HCT116 (cell line): ENCODE results near the gene AOAH. TPM values are rescaled to one million over a fixed set of nuclear protein-coding genes. Genes with fewer than 3 reads are reported as not detected.

Source experiments
- ATAC-seq: fragments of 200-7000 bp; cut with Tn5 transposase; 2 replicates; pipeline ENCODE4 v1.9.1; 2020; ENCODE audit warnings: mild to moderate bottlenecking, moderate library complexity
- BruUV-seq: library from RNA; stranded (reverse); fragments of 400-500 nt; replicated peaks from 2 replicates; lab custom pipeline; 2021; lab: Mats Ljungman, UMichigan
- CTCF ChIA-PET: fragments of 300-600 bp; sonication (Branson Sonifier 250); formaldehyde crosslinking; loops from one replicate; lab custom pipeline; 2021; ENCODE audit warnings: antibody characterized with exemption; lab: Charles Lee
- POLR2A ChIA-PET: fragments of 300-600, 350-600 bp; sonication (Branson Sonifier 250); formaldehyde crosslinking; loops from one replicate; lab custom pipeline; 2021; ENCODE audit warnings: antibody characterized with exemption; lab: Charles Lee
- RAD21 ChIA-PET, 2 experiments: fragments of 300-600 bp; sonication (Branson Sonifier 250); formaldehyde crosslinking; loops; one replicate each; lab custom pipeline; 2023; ENCODE audit warnings: low total read pairs in 2 of 2; ENCODE audit not compliant: uncharacterized antibody in 2 of 2, unreplicated experiment in 2 of 2, low non-redundant PET in 1 of 2; lab: Charles Lee
- DNase-seq: peaks from one replicate; pipeline ENCODE4 v3.0.0-alpha.2; 2010; ENCODE audit warnings: low read depth, low spot score
- H2AFZ ChIP-seq: fragments of 200-600 bp; shearing (Covaris generic), sonication (generic); 2 replicates; pipeline ENCODE4 v1.6.1; 2017; ENCODE audit warnings: low read depth, mixed run types, mixed read lengths, antibody characterized with exemption, low read length; ENCODE audit not compliant: poor library complexity, severe bottlenecking
- H3K27ac ChIP-seq: 2 replicates; pipeline ENCODE4 v1.5.1; 2012; ENCODE audit warnings: low read depth, low read length
- H3K27me3 ChIP-seq: fragments of 200-600 bp; sonication (generic); 2 replicates; pipeline ENCODE4 v1.6.1; 2016; ENCODE audit warnings: mixed run types, low read length, mixed read lengths; ENCODE audit not compliant: insufficient read depth
- H3K36me3 ChIP-seq, 2 experiments: fragments of 200-500 bp in 1 of 2; fragments of 200-600 bp in 1 of 2; sonication (Bioruptor generic) in 1 of 2; sonication (generic) in 1 of 2; 2 replicates each; pipeline versions ENCODE4 v1.5.1 to v1.6.1; 2014 to 2016; ENCODE audit warnings: low read length in 2 of 2, inconsistent platforms in 1 of 2, mixed read lengths in 1 of 2, mixed run types in 1 of 2; ENCODE audit not compliant: insufficient read depth in 2 of 2, control insufficient read depth in 1 of 2
- H3K4me1 ChIP-seq, 2 experiments: fragments of 200-600 bp in 1 of 2; sonication (generic) in 1 of 2; 2 replicates each; pipeline versions ENCODE4 v1.5.1 to v1.6.1; 2012 to 2017; ENCODE audit warnings: low read length in 2 of 2, inconsistent platforms in 1 of 2, mild to moderate bottlenecking in 1 of 2, mixed read lengths in 1 of 2, mixed run types in 1 of 2, moderate library complexity in 1 of 2; ENCODE audit not compliant: insufficient read depth in 2 of 2, control insufficient read depth in 1 of 2
- H3K4me2 ChIP-seq: fragments of 200-600 bp; sonication (generic); 2 replicates; pipeline ENCODE4 v1.6.1; 2017; ENCODE audit warnings: mixed run types, low read length, mixed read lengths
- H3K4me3 ChIP-seq, 2 experiments: fragments of 200-600 bp in 1 of 2; sonication (generic) in 1 of 2; replicated peaks in 1 of 2; 2 replicates each; pipeline ENCODE4 v1.5.1; 2011 to 2016; ENCODE audit warnings: low read length in 2 of 2, control low read depth in 1 of 2, low read depth in 1 of 2, mild to moderate bottlenecking in 1 of 2, mixed read lengths in 1 of 2, mixed run types in 1 of 2
- H3K79me2 ChIP-seq: fragments of 200-600 bp; sonication (generic); 2 replicates; pipeline ENCODE4 v1.6.1; 2017; ENCODE audit warnings: mild to moderate bottlenecking, mixed run types, low read length, moderate library complexity, mixed read lengths; ENCODE audit not compliant: insufficient read depth
- H3K9ac ChIP-seq: fragments of 200-600 bp; sonication (generic); 2 replicates; pipeline ENCODE4 v1.6.1; 2016; ENCODE audit warnings: low read length, mixed read lengths
- H3K9me2 ChIP-seq: fragments of 200-600 bp; sonication (generic), shearing (Covaris generic); 2 replicates; pipeline ENCODE4 v1.6.1; 2017; ENCODE audit warnings: mixed run types, mild to moderate bottlenecking, moderate library complexity; ENCODE audit not compliant: insufficient read depth
- H3K9me3 ChIP-seq, 2 experiments: fragments of 200-500 bp in 1 of 2; fragments of 200-600 bp in 1 of 2; sonication (Bioruptor generic) in 1 of 2; sonication (generic) in 1 of 2; 2 replicates each; pipeline ENCODE4 v1.6.1; 2014 to 2017; ENCODE audit warnings: low read length in 2 of 2, mixed read lengths in 2 of 2, inconsistent platforms in 1 of 2, low read depth in 1 of 2, mild to moderate bottlenecking in 1 of 2, mixed run types in 1 of 2, moderate library complexity in 1 of 2; ENCODE audit not compliant: control insufficient read depth in 1 of 2, insufficient read depth in 1 of 2
- H4K20me1 ChIP-seq: fragments of 200-600 bp; sonication (generic), shearing (Covaris generic); 2 replicates; pipeline ENCODE4 v1.6.1; 2017; ENCODE audit warnings: mixed run types, mild to moderate bottlenecking, moderate library complexity; ENCODE audit not compliant: insufficient read depth
- CBX3 ChIP-seq: IDR thresholded peaks from 2 replicates; pipeline ENCODE4 v1.6.1; 2012; ENCODE audit warnings: low read depth
- CEBPB ChIP-seq: IDR thresholded peaks from 2 replicates; pipeline ENCODE4 v1.6.1; 2012; ENCODE audit warnings: low read depth
- CTCF ChIP-seq, 3 experiments: fragments of 200-600 bp in 1 of 3; sonication (generic) in 1 of 3; IDR thresholded peaks in 2 of 3; conservative IDR thresholded peaks in 1 of 3; 2 replicates each; pipeline ENCODE4 v1.5.1; 2012 to 2017; ENCODE audit warnings: low read depth in 2 of 3, low read length in 2 of 3, antibody characterized with exemption in 1 of 3, borderline replicate concordance in 1 of 3, control low read depth in 1 of 3, mild to moderate bottlenecking in 1 of 3, mixed read lengths in 1 of 3, mixed run types in 1 of 3, moderate library complexity in 1 of 3; ENCODE audit not compliant: insufficient read depth in 1 of 3
- FOSL1 ChIP-seq: IDR thresholded peaks from 2 replicates; pipeline ENCODE4 v1.6.1; 2012; ENCODE audit warnings: low read depth
- MAX ChIP-seq: IDR thresholded peaks from 2 replicates; pipeline ENCODE4 v1.6.1; 2012
- POLR2AphosphoS5 ChIP-seq: IDR thresholded peaks from 2 replicates; pipeline ENCODE4 v1.6.1; 2011; ENCODE audit warnings: mild to moderate bottlenecking, low read depth, low read length, moderate library complexity
- REST ChIP-seq: IDR thresholded peaks from 2 replicates; pipeline ENCODE4 v1.6.1; 2012; ENCODE audit warnings: low read depth
- SIN3A ChIP-seq: IDR thresholded peaks from 2 replicates; pipeline ENCODE4 v1.6.1; 2012; ENCODE audit warnings: low read depth
- SP1 ChIP-seq: IDR thresholded peaks from 2 replicates; pipeline ENCODE4 v1.6.1; 2012; ENCODE audit warnings: low read depth
- SRF ChIP-seq: IDR thresholded peaks from 2 replicates; pipeline ENCODE4 v1.6.1; 2012; ENCODE audit warnings: low read depth
- ZBTB33 ChIP-seq: IDR thresholded peaks from 2 replicates; pipeline ENCODE4 v1.6.1; 2011; ENCODE audit warnings: mild to moderate bottlenecking, low read length, moderate library complexity; ENCODE audit not compliant: insufficient replicate concordance; ENCODE audit errors: extremely low read depth
- intact Hi-C: fragments of 100-400 bp; cut with micrococcal nuclease; formaldehyde crosslinking; loops from 2 replicates; pipeline ENCODE4 v1.10.0; 2022
- total RNA-seq: library from RNA; stranded (reverse); gene quantifications from one replicate; pipeline ENCODE4 v1.2.1, GENCODE V29; 2021; ENCODE audit not compliant: unreplicated experiment

Gene AOAH
- total RNA-seq, 1 experiment from 2014 or later, result 1.1 TPM

- H3K9me3 ChIP-seq, result no peaks in the 10 kb centered on the region
- H3K4me1 ChIP-seq, result no peaks in the 10 kb centered on the region
- H3K36me3 ChIP-seq, result no peaks in the 10 kb centered on the region
- TF ChIP-seq CTCF (IDR thresholded peaks at IDR 0.05 in 2 of 3, conservative IDR thresholded peaks at IDR 0.05 in 1 of 3; ENCODE audit: borderline replicate concordance in 1 of 3, insufficient read depth in 1 of 3, low read depth in 2 of 3, low read length in 2 of 3) (no peak), CEBPB (no peak), POLR2AphosphoS5 (no peak), ZBTB33 (no peak), CBX3 (no peak), REST (no peak), MAX (no peak), SIN3A (no peak), SRF (no peak), SP1 (no peak), FOSL1 (no peak)
- no peak overlapping the region for H3K9ac ChIP-seq
- H3K27me3 ChIP-seq, result no peaks in the 10 kb centered on the region; the same call in 1 of the 2 replicates
- intact Hi-C loops, result no loop called here
- ATAC-seq, result no peak
- H3K79me2 ChIP-seq, result no peaks in the 10 kb centered on the region
- no peak overlapping the region for H2AFZ ChIP-seq
- H3K27ac ChIP-seq, result no peak overlapping the region
- no TSS peak for BruUV-seq
- no peak overlapping the region for H3K4me3 ChIP-seq
- ChIA-PET CTCF (no interaction called here), RAD21 (no interaction called here), POLR2A (no interaction called here)
- DNase-seq, result no peak
- H3K9me2 ChIP-seq, result no peaks in the 10 kb centered on the region
- no peak overlapping the region for H3K4me2 ChIP-seq
- no peaks in the 10 kb centered on the region for H4K20me1 ChIP-seq
These were observed 12.6 kb upstream of the AOAH start for GRCh38 chr7:36736899-36737211.
